Epithelial cell of esophagus (primary cell): ENCODE measurements around the gene EGFL6.

Source experiments
- DNase-seq: peaks from one replicate; pipeline ENCODE4 v3.0.0; 2010; ENCODE audit warnings: low read depth
- H3K4me3 ChIP-seq: 2 replicates; pipeline ENCODE4 v1.5.1; 2011; ENCODE audit warnings: mild to moderate bottlenecking, low read length, control low read depth
- TF ChIP-seq, protein P1 (sequence below): IDR thresholded peaks from 2 replicates; pipeline ENCODE4 v1.5.1; 2011; ENCODE audit warnings: low read depth, mild to moderate bottlenecking, low read length, control low read depth, inconsistent platforms; ENCODE audit not compliant: insufficient read depth; ENCODE audit errors: missing control alignments

EGFL6 gene

DNA sequence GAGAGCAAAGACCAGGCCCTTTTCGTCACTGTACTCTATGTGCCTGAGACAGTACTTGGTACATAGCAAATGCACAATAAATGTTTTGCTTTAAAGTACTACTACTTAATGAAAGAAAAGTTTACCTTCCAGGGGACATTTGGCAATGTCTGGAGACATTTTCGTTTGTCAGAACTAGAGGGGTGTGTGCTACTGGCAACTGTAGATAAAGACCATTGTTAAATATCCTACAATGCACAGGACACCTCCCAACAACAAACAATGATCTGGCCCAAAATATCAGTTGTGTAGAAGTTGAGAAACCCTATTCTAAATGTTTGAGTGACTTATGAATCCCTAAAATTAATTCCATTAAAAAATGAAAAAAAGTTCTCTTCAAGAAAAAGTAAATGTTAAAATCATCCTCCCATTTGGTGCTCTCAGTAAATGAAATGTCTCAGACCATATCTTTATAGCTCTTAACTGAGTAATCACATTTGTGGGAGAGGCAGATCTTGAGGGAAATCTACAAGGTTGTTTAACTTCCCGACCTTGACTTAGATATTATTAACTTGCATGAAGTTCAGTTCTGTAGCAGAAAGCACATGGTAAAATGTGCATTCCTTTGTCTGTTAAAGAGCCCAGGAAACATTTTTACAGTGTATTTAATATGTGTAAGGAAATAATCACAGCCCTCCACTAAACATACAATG is 18.5 kb downstream of the EGFL6 start:
- no peak overlapping the region for H3K4me3 ChIP-seq
- TF ChIP-seq, protein P1, sequence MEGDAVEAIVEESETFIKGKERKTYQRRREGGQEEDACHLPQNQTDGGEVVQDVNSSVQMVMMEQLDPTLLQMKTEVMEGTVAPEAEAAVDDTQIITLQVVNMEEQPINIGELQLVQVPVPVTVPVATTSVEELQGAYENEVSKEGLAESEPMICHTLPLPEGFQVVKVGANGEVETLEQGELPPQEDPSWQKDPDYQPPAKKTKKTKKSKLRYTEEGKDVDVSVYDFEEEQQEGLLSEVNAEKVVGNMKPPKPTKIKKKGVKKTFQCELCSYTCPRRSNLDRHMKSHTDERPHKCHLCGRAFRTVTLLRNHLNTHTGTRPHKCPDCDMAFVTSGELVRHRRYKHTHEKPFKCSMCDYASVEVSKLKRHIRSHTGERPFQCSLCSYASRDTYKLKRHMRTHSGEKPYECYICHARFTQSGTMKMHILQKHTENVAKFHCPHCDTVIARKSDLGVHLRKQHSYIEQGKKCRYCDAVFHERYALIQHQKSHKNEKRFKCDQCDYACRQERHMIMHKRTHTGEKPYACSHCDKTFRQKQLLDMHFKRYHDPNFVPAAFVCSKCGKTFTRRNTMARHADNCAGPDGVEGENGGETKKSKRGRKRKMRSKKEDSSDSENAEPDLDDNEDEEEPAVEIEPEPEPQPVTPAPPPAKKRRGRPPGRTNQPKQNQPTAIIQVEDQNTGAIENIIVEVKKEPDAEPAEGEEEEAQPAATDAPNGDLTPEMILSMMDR, result no peak
- DNase-seq, result no peak

DNA sequence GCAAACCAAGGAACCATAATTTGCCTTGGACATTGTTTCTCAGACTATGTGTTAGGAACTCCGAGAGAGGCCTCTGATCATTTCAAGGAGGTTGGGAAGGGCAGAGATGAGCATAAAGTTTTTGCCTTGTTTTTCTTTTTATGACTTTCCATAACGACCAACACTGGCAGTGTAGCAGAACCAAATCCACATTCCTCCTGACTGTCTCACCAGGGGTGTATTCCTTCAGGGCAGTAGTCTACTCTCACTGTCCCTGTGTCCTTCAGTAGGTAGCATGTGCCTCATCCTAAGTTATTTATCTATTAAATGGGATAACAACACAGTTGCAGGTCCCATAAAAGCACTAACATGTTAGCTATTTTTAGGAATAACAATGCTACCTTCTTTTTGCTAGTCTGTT is 20.8 kb downstream of the EGFL6 start:
- TF ChIP-seq, protein P1, result no peak
- no peak overlapping the region for H3K4me3 ChIP-seq
- DNase-seq, result no peak

DNA sequence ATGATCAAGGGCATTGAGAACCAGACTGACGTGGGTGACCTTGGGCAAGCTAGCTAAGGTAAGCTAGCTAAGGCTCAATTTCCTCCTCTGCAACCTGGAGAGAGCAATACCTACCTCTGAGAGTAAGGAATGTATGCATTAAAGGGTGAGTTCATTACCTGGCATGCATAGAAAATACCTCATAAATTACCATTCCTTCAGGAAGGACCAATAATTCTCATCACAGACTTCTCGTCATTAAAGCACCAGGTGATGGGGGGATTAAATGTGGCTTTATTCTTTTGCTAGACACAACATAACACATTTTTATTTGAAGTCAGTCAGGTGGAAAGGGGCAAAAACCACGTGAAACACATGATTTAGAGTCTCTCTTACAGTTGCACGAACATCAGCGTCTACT is 21.5 kb downstream of the EGFL6 start:
- no peak for DNase-seq
- H3K4me3 ChIP-seq, result no peak overlapping the region
- TF ChIP-seq, protein P1, result no peak

DNA sequence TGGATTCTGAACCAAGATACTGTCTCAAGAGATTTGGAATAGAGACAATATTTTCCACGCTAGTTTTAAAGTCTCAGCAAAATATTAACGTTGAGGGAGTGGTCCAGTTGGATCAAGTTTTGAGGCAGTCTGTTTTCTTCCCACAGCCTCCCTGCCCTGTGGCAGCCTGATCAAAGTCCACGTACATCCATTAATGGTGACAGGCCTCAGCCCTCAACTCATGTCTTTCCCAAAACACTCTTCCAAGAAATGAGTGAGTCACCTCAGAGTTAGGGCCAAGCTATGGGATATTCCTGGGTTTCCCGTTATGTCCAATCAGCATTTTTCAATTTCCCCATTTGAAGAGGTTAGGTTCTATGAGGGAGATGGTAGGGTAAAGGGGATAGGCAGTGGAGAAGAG is 28.5 kb downstream of the EGFL6 start:
- TF ChIP-seq, protein P1, result no peak
- no peak for DNase-seq

DNA sequence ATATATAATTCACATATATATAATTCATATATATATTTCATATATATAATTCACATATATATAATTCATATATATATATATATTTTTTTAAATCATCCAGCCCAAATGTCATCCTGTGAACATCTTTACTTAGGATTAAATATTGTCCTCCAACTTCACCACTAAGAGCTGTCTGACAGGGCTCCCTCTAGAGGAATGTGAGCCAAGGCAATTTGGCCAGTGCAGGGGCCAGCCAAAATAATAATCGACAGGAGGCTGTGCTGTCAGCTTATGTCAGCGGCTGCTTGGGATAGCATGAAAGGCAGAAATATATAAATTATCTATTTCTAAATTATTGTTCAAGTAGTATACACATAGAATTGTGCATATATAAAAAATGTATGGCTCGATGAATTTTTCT is 29.5 kb downstream of the EGFL6 start:
- TF ChIP-seq, protein P1, result peak; percentile 10
- DNase-seq, result peak; percentile 3

More for the DNA sequence above, 28.5 kb downstream of the EGFL6 start:
- H3K4me3 ChIP-seq, result no peak overlapping the region

DNA sequence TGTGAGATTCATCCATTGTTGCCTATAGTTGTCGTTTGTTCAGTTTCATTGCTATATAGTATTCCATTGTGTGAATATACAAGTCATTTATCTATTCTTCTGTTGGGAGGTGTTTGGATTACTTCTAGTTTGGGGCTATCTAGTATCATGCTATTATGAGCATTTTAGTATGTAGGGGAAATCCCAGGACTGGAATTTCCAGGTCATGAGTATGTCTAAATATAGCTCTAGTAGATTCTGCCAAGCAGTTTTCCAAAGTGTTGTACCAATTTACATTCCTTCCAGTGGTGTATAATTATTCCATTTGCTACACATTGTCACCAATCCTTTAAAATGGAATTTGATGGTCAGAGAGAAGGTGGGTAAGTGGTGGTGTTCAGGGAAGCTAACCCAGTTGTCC is 30.1 kb downstream of the EGFL6 start:
- no peak overlapping the region for H3K4me3 ChIP-seq
- peak; percentile 26 for DNase-seq
- TF ChIP-seq, protein P1, result no peak

More for the DNA sequence above, 29.5 kb downstream of the EGFL6 start:
- H3K4me3 ChIP-seq, result no peak overlapping the region

DNA sequence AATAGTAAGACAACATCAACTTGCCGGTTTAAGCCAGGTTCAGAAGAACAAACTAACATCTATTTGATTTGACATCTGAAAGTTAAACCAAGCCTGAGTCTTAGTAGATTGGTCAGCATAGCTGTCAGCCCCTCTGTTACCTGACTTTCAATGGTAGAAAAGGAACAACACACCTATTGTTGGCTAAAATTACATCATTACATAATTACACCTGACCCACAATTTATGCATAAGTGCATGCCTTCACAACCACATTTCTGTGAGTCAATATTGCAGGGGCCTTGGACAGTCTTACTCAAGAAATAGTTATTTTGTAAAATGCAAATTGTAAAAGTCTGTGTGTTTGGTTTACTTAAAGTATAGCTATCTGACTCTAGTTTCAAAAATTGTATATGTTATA is 36.2 kb downstream of the EGFL6 start:
- H3K4me3 ChIP-seq, result no peak overlapping the region
- DNase-seq, result peak; percentile 56
- TF ChIP-seq, protein P1, result no peak
